Colonic mucosa (tissue), 4 donors: ENCODE results near the gene GPHN. TPM values are rescaled to one million over a fixed set of nuclear protein-coding genes. Genes with fewer than 3 reads are reported as not detected.

ENCODE experiments used
- DNase-seq: peaks from one replicate; pipeline ENCODE4 v3.0.0-alpha.2; 2020
- H3K27ac ChIP-seq: fragments of 200-600 bp; one replicate; pipeline ENCODE4 v1.8.0; 2021
- H3K27me3 ChIP-seq: fragments of 200-600 bp; one replicate; pipeline ENCODE4 v1.8.0; 2021
- H3K36me3 ChIP-seq: fragments of 200-600 bp; one replicate; pipeline ENCODE4 v1.8.0; 2021
- H3K4me1 ChIP-seq: fragments of 200-600 bp; one replicate; pipeline ENCODE4 v1.8.0; 2021; ENCODE audit warnings: mild to moderate bottlenecking
- H3K4me3 ChIP-seq: fragments of 200-600 bp; one replicate; pipeline ENCODE4 v1.8.0; 2021
- H3K9ac ChIP-seq, 2 donors: one replicate each; pipeline ENCODE4 v1.7.0; 2013; ENCODE audit warnings: control low read depth in 2 of 2, low read depth in 2 of 2, low read length in 2 of 2
- H3K9me3 ChIP-seq: fragments of 200-600 bp; one replicate; pipeline ENCODE4 v1.8.0; 2021
- intact Hi-C: fragments of 100-400 bp; cut with DNase I; formaldehyde crosslinking; loops from one replicate; pipeline ENCODE4 v1.14.1; 2022
- total RNA-seq, 2 donors: library from RNA; stranded (reverse); fragmentation: NEBNext Ultra II Directional in 1 of 2; extraction: Animal tissue kit (Norgen Biotek cat#: 25700) in 1 of 2; gene quantifications; one replicate each; pipeline ENCODE4 v1.2.1, GENCODE V29; 2021
- TF ChIP-seq, protein P1 (sequence below): fragments of 200-600 bp; IDR thresholded peaks from one replicate; pipeline ENCODE4 v1.8.0; 2022; ENCODE audit warnings: antibody characterized with exemption, mild to moderate bottlenecking
- donor health status: healthy.
- donor health status: DM: no; HTN: no; CAD: no.
- donor health status: DM: no; HTN: no; CAD: no.

GPHN gene
- total RNA-seq, 2 donors from 2014 or later: 32.0 to 45.2 TPM

DNA sequence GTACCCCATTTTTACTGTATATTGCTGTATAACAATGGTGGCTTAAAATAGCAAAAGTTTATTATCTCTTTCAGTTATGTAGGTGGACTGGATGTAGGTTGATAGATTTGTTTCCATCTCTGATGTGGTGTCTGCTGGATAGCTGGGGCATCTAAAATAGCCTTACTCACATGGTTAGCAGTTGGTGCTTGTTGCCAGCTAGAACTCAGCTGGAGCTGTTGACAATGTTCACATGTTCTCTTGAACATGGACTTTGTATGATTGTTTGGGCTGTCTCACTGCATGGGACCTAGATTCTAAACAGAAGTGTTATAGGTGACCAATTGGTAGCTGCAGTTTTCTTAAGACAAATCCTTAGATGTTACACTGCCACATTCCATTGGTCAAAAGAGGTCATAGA is 126.9 kb downstream of the GPHN start:
- no peak overlapping the region for H3K27ac ChIP-seq
- no peaks in the 10 kb centered on the region for H3K27me3 ChIP-seq
- H3K36me3 ChIP-seq: no peaks in the 10 kb centered on the region
- TF ChIP-seq, protein P1, sequence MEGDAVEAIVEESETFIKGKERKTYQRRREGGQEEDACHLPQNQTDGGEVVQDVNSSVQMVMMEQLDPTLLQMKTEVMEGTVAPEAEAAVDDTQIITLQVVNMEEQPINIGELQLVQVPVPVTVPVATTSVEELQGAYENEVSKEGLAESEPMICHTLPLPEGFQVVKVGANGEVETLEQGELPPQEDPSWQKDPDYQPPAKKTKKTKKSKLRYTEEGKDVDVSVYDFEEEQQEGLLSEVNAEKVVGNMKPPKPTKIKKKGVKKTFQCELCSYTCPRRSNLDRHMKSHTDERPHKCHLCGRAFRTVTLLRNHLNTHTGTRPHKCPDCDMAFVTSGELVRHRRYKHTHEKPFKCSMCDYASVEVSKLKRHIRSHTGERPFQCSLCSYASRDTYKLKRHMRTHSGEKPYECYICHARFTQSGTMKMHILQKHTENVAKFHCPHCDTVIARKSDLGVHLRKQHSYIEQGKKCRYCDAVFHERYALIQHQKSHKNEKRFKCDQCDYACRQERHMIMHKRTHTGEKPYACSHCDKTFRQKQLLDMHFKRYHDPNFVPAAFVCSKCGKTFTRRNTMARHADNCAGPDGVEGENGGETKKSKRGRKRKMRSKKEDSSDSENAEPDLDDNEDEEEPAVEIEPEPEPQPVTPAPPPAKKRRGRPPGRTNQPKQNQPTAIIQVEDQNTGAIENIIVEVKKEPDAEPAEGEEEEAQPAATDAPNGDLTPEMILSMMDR: no peak
- intact Hi-C loops: no loop called here
- no peak overlapping the region for H3K9ac ChIP-seq
- H3K9me3 ChIP-seq: no peaks in the 10 kb centered on the region
- DNase-seq: no peak
- H3K4me1 ChIP-seq: no peaks in the 10 kb centered on the region
- no peak overlapping the region for H3K4me3 ChIP-seq

DNA sequence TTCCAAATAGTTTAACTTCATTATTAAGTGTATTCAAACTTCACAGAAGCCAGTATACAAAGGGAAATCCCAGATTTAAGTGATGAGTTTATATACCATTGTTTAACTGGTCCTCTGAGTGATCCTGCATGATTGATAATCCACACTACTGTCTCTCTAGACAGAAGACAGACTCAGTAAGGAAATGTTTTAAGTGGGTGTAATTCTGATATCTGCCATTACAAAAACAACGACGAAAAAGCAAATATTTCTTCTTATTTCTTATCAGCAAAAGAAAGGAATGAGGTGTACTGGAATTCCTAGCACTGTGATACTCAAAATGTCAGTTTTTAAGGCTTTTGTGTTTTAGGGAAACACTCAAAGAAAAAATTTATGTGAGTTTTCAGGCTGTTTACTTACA is 127.5 kb downstream of the GPHN start:
- Histone ChIP-seq H3K27me3 (no peaks in the 10 kb centered on the region), H3K36me3 (no peaks in the 10 kb centered on the region), H3K27ac (no peak overlapping the region), H3K4me1 (no peaks in the 10 kb centered on the region), H3K9ac (no peak overlapping the region), H3K4me3 (no peak overlapping the region), H3K9me3 (no peaks in the 10 kb centered on the region)
- intact Hi-C loops: no loop called here
- TF ChIP-seq, protein P1: no peak
- DNase-seq: no peak

DNA sequence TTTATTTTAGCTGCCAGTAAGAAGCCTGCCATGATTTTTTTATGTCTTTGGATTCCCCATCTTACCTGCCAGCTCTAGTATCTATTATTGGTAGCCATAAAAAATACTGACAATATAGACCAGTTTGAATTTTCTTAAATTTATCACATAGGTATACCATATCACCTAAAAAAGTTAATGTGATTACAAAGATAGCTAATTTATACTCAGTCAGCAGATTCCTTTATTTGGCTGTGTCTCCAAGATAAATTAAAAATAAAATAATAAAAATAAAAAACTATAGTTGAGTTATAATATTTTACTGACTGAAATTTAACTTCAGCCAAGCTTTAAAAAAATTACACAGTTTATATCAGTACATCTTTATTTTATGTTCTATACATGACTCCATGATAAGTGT is 128.3 kb downstream of the GPHN start:
- DNase-seq: no peak
- no peaks in the 10 kb centered on the region for H3K9me3 ChIP-seq
- no peaks in the 10 kb centered on the region for H3K4me1 ChIP-seq
- no peaks in the 10 kb centered on the region for H3K27me3 ChIP-seq
- H3K27ac ChIP-seq: no peak overlapping the region
- no peak overlapping the region for H3K9ac ChIP-seq
- no peaks in the 10 kb centered on the region for H3K36me3 ChIP-seq
- TF ChIP-seq, protein P1: no peak
- H3K4me3 ChIP-seq: no peak overlapping the region
- intact Hi-C loops: no loop called here

DNA sequence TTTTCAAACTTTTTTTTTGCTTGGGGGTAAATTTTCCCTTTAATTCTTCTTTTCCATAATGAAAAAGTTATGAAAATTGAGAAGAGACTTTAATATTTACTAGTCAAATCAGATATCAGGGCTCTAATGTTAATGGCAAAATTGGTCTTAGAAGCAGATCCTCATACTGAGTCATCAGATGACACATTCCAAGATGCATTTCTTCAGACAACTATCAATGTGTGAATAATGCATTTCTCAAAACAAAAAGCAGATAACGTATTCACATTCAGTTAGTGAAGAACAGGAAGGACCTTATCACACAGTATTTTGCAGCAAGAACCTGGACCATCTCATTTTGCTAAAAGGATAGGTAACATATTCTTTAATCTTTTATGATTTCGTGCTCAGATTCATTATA is 130.7 kb downstream of the GPHN start:
- no peaks in the 10 kb centered on the region for H3K27me3 ChIP-seq
- no peaks in the 10 kb centered on the region for H3K36me3 ChIP-seq
- no peaks in the 10 kb centered on the region for H3K9me3 ChIP-seq
- no peak for DNase-seq
- no peaks in the 10 kb centered on the region for H3K4me1 ChIP-seq
- no peak overlapping the region for H3K9ac ChIP-seq
- intact Hi-C loops: no loop called here
- TF ChIP-seq, protein P1: no peak
- no peak overlapping the region for H3K4me3 ChIP-seq
- no peak overlapping the region for H3K27ac ChIP-seq

DNA sequence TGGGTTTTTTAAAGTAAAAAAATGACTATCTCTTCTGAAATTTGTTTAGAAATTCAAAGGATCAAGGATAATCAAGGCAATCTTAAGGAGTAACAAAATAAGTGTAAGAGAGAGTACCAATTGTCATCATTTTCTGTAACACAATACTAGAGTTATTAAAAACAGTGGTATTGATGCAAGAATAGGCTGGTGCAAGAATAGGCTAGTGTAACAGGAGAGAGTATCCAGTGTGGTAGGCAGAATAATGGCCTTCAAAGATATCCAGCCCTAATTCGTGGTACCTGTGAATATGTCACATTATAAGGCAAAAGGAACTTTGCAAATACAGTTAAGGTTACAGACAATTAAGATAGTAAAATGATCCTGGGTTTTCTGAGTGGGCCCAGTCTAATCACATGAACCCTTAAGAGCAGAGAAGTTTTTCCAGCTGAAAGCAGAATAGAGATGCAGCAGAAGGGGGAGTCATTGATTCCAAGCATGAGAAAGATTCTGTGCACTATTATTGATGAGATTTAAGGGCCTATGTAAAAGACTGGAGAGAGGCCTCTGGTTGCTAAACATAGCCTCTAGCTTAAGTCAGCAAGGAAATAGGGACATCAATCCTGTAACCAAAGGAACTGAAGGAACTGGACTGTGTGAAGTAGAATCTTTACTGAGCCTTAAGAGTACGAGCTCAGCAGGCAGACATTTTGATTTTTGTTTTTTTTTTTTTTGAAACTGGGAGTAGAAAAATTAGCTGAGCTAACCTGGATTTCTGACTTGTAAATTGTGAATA is 134.1 kb downstream of the GPHN start:
- H3K9me3 ChIP-seq: no peaks in the 10 kb centered on the region
- no peak overlapping the region for H3K9ac ChIP-seq
- TF ChIP-seq, protein P1: no peak
- H3K27me3 ChIP-seq: no peaks in the 10 kb centered on the region
- no peak overlapping the region for H3K4me3 ChIP-seq
- H3K4me1 ChIP-seq: no peaks in the 10 kb centered on the region
- no peak for DNase-seq
- no peak overlapping the region for H3K27ac ChIP-seq
- intact Hi-C loops: no loop called here
- no peaks in the 10 kb centered on the region for H3K36me3 ChIP-seq
